ENCODE results near the gene CDYL2. TPM values are rescaled to one million over a fixed set of nuclear protein-coding genes. Genes with fewer than 3 reads are reported as not detected.
"Not testable (repeated sequence)": the region's sequence is repeated elsewhere in the genome, so short reads cannot be mapped to it uniquely, and the experiment has no call there.

CDYL2 gene
- total and polyA plus RNA-seq, 5 experiments from 2014 or later, result 0.28 to 14.2 (median 1.7) TPM

DNA sequence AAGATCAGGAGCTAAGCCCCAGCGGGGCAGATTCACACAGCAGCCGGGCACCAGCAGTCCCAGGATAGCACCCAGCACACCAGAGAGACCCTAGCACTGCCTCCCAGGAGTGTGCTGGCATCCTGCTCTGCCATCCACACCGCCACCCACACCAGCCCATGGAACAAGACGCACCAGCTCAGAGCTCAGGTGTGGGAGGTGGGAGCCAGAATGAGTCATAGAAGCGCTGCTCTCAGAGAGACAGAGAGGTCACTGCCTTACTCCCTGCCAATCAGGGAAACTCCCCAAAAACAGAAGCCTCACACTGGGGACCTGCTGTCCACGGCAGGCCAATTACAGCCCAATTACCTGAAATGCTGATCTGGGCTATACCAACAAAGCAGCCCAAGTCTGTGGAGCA, 64.9 kb downstream of the CDYL2 start:
- POLR2A ChIA-PET, result no interaction called here
- H3K9me3 Mint-ChIP-seq, result peaks cover 0 to 24% (median 11%) of the 10 kb centered on the region in 9 donors
- H3K4me1 Mint-ChIP-seq, result peaks cover 3 to 10% (median 9%) of the 10 kb centered on the region in 4 donors
- H3K27me3 Mint-ChIP-seq, result no peaks in the 10 kb centered on the region
- H3K36me3 Mint-ChIP-seq, result peaks cover 3 to 20% (median 16%) of the 10 kb centered on the region in 3 donors
- DNase-seq (no peak), ATAC-seq (no peak)
- no peak overlapping the region for H3K27ac Mint-ChIP-seq
- H3K4me3 Mint-ChIP-seq, result no peak overlapping the region

DNA sequence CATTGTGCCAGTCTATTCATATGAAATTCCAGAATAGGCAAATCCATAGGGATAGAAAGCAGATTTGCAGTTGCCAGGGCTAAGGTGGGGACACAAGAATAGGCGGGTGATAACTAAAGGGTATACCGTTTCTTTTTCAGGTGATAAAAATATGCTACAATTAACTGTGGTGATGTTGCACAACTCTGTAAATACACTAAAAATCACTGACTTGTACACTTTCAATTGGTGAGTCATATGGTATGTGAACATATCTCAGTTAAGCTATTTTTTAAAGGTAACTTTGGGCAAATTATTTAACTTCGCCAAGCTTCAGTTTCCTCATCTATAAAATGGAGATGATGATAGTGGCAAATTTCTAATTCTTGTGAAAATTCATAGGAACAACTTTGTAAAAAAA, 65.9 kb downstream of the CDYL2 start:
- peaks cover 0 to 24% (median 11%) of the 10 kb centered on the region in 9 donors for H3K9me3 Mint-ChIP-seq
- H3K36me3 Mint-ChIP-seq, result peaks cover 3 to 20% (median 16%) of the 10 kb centered on the region in 3 donors
- ATAC-seq (no peak), DNase-seq (no peak)
- H3K27ac Mint-ChIP-seq, result no peak overlapping the region
- POLR2A ChIA-PET, result no interaction called here
- H3K4me1 Mint-ChIP-seq, result peaks cover under 1 to 3% (median 2%) of the 10 kb centered on the region in 4 donors
- H3K4me3 Mint-ChIP-seq, result no peak overlapping the region
- H3K27me3 Mint-ChIP-seq, result no peaks in the 10 kb centered on the region

DNA sequence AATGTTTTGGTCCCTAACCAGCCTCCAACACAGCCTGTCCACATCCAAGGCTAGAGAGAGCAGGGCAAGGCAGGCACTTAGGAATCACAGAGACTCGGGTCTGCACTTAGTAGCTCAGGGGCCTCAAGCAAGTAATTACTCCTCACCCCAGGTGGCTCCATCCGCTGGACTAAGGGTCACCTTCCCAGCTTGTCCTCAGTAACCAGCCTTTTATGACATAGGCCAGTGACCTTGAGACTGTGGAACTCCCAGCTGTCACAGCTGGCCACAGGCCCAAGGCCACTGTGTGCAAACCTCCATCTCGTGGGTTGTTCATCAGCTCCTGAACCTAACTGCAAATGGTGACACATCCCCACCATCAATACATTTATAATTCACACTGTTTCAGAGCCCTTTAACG, 68.6 kb downstream of the CDYL2 start:
- H3K4me3 Mint-ChIP-seq, result no peak overlapping the region

DNA sequence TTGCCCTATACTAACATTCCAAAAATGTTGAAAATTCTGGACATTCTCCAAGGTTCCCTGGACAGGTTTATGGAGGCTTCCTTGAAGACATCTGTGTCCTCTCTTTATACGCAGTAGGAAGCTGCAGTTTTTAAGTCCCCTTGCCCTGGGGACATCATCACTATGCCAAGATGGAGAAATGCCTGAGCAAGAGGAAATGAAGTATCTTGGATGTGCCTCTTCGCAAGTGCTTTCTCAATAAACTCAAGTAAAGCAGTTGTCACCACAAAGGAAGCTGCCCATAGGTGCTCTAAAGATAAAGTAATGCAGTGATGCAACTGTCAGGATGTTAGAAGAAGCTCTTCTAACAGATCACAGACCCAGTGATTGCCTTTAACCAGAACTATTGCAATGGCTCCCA, 71.0 kb downstream of the CDYL2 start:
- no peak for DNase-seq
- no peaks in the 10 kb centered on the region for H3K27me3 Mint-ChIP-seq
- H3K36me3 Mint-ChIP-seq, result peaks cover 0 to 21% (median 17%) of the 10 kb centered on the region in 3 donors
- POLR2A ChIA-PET, result no interaction called here
- ATAC-seq, result no peak
- peaks cover 0 to 2% (median 1%) of the 10 kb centered on the region in 4 donors for H3K4me1 Mint-ChIP-seq
- H3K27ac Mint-ChIP-seq, result no peak overlapping the region
- H3K4me3 Mint-ChIP-seq, result no peak overlapping the region
- H3K9me3 Mint-ChIP-seq, result peaks cover 7 to 28% (median 13%) of the 10 kb centered on the region in 9 donors

More for the DNA sequence above, 68.6 kb downstream of the CDYL2 start:
- Mint-ChIP-seq H3K27me3 (no peaks in the 10 kb centered on the region), H3K4me1 (peaks cover 0 to 3% (median 1%) of the 10 kb centered on the region in 4 donors), H3K36me3 (peaks cover 3 to 32% (median 29%) of the 10 kb centered on the region in 3 donors), H3K9me3 (peaks cover 5 to 42% (median 19%) of the 10 kb centered on the region in 9 donors), H3K27ac (no peak overlapping the region)
- ATAC-seq (no peak), DNase-seq (no peak)
- POLR2A ChIA-PET, result no interaction called here

DNA sequence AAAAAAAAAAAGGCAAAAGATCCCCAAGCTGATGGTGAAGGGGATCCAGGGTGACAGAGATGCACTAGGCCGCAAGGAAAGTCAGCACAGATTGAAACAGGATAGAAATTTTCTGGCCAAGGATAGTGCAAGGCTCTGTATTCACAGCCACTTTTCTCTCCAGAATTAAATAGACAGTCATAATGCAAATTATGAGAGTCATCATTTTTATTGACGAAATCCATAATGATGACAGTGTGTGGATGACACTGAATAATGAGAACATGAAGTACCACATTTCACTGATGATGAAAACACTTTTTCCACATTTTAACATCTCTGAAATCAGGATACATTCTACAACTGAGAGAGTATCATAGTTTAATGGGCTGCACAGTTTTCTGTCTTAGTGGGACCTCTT, 72.5 kb downstream of the CDYL2 start:
- DNase-seq, result no peak
- H3K27me3 Mint-ChIP-seq, result no peaks in the 10 kb centered on the region
- POLR2A ChIA-PET, result no interaction called here
- H3K36me3 Mint-ChIP-seq, result peaks cover 0 to 20% (median 17%) of the 10 kb centered on the region in 3 donors
- no peak overlapping the region for H3K4me3 Mint-ChIP-seq
- H3K9me3 Mint-ChIP-seq, result peaks cover 7 to 31% (median 16%) of the 10 kb centered on the region in 9 donors
- H3K4me1 Mint-ChIP-seq, result peaks cover 0 to 11% (median 4%) of the 10 kb centered on the region in 4 donors
- ATAC-seq, result no peak
- no peak overlapping the region for H3K27ac Mint-ChIP-seq

DNA sequence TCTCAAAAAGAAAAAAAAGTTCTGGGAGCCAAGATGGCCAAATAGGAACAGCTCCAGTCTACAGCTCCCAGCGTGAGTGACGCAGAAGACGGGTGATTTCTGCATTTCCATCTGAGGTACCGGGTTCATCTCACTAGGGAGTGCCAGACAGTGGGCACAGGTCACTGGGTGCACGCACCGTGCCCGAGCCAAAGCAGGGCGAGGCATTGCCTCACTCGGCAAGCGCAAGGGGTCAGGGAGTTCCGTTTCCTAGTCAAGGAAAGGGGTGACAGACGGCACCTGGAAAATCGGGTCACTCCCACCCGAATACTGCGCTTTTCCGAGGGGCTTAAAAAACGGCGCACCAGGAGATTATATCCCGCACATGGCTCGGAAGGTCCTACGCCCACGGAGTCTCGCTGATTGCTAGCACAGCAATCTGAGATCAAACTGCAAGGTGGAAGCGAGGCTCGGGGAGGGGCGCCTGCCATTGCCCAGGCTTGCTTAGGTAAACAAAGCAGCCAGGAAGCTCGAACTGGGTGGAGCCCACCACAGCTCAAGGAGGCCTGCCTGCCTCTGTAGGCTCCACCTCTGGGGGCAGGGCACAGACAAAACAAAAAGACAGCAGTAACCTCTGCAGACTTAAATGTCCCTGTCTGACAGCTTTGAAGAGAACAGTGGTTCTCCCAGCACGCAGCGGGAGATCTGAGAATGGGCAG, 77.2 kb downstream of the CDYL2 start:
- ATAC-seq, POLR2A ChIA-PET, H3K27me3 Mint-ChIP-seq: not testable (repeated sequence)
- H3K9me3 Mint-ChIP-seq, result peaks cover 5 to 38% (median 23%) of the 10 kb centered on the region in 9 donors
- peaks cover 2 to 23% (median 23%) of the 10 kb centered on the region in 3 donors for H3K36me3 Mint-ChIP-seq
- H3K27ac Mint-ChIP-seq, result peak overlapping the region in 4 of 10 donors; percentile 11 to 62 (median 50)
- DNase-seq, result peak in 3 of 10 donors; percentile 7 to 27 (median 9)
- peaks cover 8 to 22% (median 16%) of the 10 kb centered on the region in 4 donors for H3K4me1 Mint-ChIP-seq
- H3K4me3 Mint-ChIP-seq, result peak overlapping the region in 6 of 10 donors; percentile 8 to 56 (median 24)

DNA sequence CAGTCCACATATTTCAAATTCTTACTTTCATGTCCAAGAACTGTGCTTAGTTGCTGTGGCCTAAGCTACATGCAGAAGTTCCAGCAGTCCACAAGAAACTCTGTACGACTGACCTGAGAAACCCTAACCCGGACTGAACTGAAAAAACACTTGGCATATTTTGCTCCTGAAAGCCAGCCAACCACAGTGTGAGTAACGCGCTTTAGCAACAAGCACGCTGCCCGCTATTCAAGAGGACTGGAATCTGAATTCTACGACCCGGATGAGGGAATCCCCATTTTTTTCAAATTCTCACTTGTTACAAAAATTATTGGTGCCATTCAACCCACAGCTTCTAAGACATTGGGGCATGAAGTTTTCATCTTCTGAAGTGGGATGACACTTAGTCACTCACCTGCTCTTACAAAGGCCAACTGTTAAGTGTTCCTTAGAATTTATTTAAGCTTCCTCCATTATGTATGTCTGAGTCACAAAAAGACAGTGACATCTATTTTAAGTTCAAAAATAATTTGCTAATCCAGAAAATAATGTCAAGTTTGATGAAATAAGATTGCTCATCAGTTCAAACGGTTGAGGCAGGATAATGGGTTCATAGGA, 78.7 kb downstream of the CDYL2 start:
- no peak overlapping the region for H3K4me3 Mint-ChIP-seq
- ATAC-seq (no peak), DNase-seq (no peak)
- peaks cover 0 to 27% (median 11%) of the 10 kb centered on the region in 9 donors for H3K9me3 Mint-ChIP-seq
- no peak overlapping the region for H3K27ac Mint-ChIP-seq
- peaks cover 9 to 22% (median 18%) of the 10 kb centered on the region in 4 donors for H3K4me1 Mint-ChIP-seq
- POLR2A ChIA-PET, result no interaction called here
- H3K36me3 Mint-ChIP-seq, result peaks cover 2 to 10% (median 9%) of the 10 kb centered on the region in 3 donors
- H3K27me3 Mint-ChIP-seq, result no peaks in the 10 kb centered on the region

DNA sequence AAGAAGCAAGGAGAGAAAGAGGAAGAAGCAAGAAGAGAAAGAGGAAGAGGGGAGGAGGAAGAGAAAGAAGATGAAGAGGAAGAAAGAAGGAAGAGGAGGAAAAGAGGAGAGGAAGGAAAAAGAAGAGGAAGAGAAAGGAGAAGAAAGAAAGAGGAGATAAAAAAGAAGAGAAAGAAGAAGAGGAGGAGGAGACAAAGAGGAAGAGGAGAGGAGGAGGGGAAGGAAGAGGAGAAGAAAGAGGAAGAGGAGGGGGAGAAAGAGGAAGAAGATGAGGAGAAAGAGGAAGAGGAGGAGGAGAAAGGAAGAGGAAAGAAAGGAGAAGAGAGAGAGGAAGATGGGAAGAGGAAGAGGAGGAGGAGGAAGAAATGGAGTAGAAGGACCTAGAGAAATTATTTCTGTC, 80.4 kb downstream of the CDYL2 start:
- DNase-seq, result no peak
- H3K27me3 Mint-ChIP-seq, result no peaks in the 10 kb centered on the region
- H3K36me3 Mint-ChIP-seq, result peaks cover 2 to 9% (median 7%) of the 10 kb centered on the region in 3 donors
- H3K4me1 Mint-ChIP-seq, result peaks cover 15 to 36% (median 30%) of the 10 kb centered on the region in 4 donors
- H3K4me3 Mint-ChIP-seq, result no peak overlapping the region
- POLR2A ChIA-PET, result no interaction called here
- H3K27ac Mint-ChIP-seq, result no peak overlapping the region
- peaks cover 0 to 27% (median 7%) of the 10 kb centered on the region in 9 donors for H3K9me3 Mint-ChIP-seq
- ATAC-seq, result no peak

DNA sequence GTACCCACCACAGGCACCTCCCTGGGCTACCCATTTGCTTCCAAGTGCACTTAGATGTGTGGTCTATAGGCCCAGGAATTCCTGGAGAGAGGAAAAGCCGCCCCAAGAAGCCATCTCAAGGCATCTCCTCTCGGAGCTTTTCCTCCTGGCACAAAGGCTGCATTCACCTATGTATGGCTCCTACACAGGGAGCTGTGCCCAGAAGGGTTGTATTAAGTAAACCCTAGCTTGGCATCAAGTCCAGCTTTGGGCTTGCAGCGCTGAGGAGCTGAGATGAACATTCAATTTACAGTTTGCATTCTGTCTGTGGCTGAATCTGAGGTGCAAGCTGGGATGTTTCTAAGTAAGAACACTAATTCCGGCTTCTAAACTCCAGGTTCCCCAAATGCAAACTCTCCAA, 81.3 kb downstream of the CDYL2 start:
- H3K4me3 Mint-ChIP-seq, result no peak overlapping the region
- no peaks in the 10 kb centered on the region for H3K27me3 Mint-ChIP-seq
- no peak overlapping the region for H3K27ac Mint-ChIP-seq
- DNase-seq (no peak), ATAC-seq (no peak)
- H3K4me1 Mint-ChIP-seq, result peaks cover 15 to 36% (median 30%) of the 10 kb centered on the region in 4 donors
- POLR2A ChIA-PET, result no interaction called here
- peaks cover 2 to 8% (median 7%) of the 10 kb centered on the region in 3 donors for H3K36me3 Mint-ChIP-seq
- H3K9me3 Mint-ChIP-seq, result peaks cover 0 to 27% (median 7%) of the 10 kb centered on the region in 9 donors

DNA sequence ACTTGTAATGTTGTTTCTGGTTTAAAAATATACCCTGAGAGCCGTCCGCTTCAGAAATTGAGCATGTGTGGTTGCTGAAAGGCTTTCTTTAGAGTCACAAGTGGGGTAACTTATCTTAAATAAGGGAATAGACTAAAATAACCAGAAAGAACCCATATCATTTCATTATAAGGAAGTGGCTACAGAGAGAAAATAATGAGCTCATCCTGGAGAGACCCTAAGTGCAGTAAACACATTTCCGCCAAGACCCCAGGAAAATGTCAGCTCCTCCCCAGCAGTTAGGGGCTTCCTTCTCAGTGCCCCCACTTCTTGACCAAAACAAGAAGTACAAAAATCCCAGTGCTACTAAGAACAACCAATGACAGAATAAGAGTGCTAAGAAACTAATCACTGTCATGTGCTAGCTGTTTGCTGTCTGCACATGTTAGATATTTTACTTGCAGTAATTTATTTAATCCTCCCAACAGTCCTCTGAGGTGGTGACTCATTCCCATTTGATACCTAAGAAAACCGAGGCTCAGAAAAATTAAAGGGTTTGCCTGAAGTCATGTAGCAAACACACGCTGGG, 83.5 kb downstream of the CDYL2 start:
- no peak overlapping the region for H3K4me3 Mint-ChIP-seq
- H3K27me3 Mint-ChIP-seq, result no peaks in the 10 kb centered on the region
- peaks cover 15 to 24% (median 21%) of the 10 kb centered on the region in 4 donors for H3K4me1 Mint-ChIP-seq
- H3K27ac Mint-ChIP-seq, result peak overlapping the region in 1 of 10 donors; percentile 8
- H3K36me3 Mint-ChIP-seq, result peaks cover 2 to 7% (median 6%) of the 10 kb centered on the region in 3 donors
- DNase-seq (no peak), ATAC-seq (no peak)
- peaks cover 0 to 27% (median 5%) of the 10 kb centered on the region in 9 donors for H3K9me3 Mint-ChIP-seq
- POLR2A ChIA-PET, result no interaction called here

DNA sequence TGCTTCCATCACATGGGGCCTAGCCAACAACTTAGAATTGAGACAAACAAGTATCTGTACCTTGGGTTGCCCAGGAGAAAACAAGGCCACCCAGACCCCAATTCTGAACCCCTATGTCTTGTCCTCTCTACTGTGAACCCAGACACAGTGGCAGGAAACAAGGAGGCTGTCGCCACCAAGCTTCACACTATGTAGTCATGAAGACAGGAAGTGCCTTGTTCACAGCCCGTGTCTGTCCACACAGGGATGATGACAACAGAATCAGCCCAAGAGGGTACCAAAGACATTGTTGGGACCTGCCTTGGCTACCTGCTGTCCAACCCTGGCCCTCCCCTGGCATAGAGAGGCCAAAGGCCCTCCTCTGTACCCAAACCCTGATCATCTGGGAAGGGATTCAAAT, 84.8 kb downstream of the CDYL2 start:
- no peaks in the 10 kb centered on the region for H3K27me3 Mint-ChIP-seq
- peaks cover 15 to 21% (median 17%) of the 10 kb centered on the region in 4 donors for H3K4me1 Mint-ChIP-seq
- peak; percentile 65 to 75 for ATAC-seq
- POLR2A ChIA-PET, result no interaction called here
- peak in 2 of 10 donors; percentile 1 to 4 for DNase-seq
- H3K36me3 Mint-ChIP-seq, result peaks cover 2 to 7% (median 6%) of the 10 kb centered on the region in 3 donors
- peaks cover 0 to 17% (median 5%) of the 10 kb centered on the region in 9 donors for H3K9me3 Mint-ChIP-seq
- H3K27ac Mint-ChIP-seq, result peak overlapping the region in 4 of 10 donors; percentile 22 to 69 (median 44)
- no peak overlapping the region for H3K4me3 Mint-ChIP-seq

DNA sequence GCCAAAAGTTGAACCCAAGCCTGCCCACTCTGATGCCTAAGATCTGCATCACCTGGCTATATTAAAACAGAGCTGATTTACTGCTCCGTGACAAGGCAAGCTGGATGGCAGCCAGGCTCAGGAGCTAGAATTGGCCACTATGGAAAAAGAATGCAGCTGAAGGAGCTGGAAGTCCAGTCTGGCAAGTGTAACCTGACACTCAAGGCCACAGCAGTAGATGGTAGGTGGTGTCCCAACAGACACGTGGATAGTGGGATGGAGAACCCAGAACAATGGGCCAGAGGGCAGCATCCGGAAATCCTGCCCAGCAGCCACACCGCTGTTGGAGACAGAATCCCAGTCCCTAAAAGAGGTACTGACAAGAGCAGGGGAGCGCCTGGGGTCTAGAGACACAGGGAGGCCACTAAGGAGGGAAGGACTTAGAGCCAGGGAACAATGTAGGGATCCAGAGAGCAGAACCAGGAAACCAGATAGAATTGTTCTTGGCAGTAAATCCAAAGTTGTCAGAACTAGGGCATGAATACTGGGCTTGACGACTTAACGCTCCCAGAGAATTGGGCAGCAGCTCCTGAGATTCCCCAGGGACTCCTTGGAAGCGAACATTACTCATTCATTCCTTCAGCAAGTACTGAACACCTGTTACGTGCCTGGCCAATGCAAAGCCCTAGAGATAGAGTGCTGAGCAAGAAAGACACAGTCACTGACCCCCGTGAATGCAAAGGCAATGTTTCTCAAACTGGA, 85.7 kb downstream of the CDYL2 start:
- no peak for ATAC-seq
- Mint-ChIP-seq H3K9me3 (peaks cover 0 to 12% (median 5%) of the 10 kb centered on the region in 9 donors), H3K4me1 (peaks cover 8 to 18% (median 14%) of the 10 kb centered on the region in 4 donors), H3K36me3 (peaks cover 0 to 8% (median 7%) of the 10 kb centered on the region in 3 donors), H3K27me3 (no peaks in the 10 kb centered on the region), H3K4me3 (no peak overlapping the region), H3K27ac (no peak overlapping the region)
- POLR2A ChIA-PET, result no interaction called here
- no peak for DNase-seq
